Lower leg skin (tissue), 4 donors: Measurements from ENCODE around the gene PDGFA. TPM values are rescaled to one million over a fixed set of nuclear protein-coding genes. Genes with fewer than 3 reads are reported as not detected.

Experiments
- DNase-seq, 2 donors: peaks; one replicate each; pipeline ENCODE4 v3.0.0-alpha.2; 2019; ENCODE audit warnings: low spot score in 2 of 2
- H3K4me3 ChIP-seq: fragments of 200-600 bp; sonication (generic); 2 replicates; pipeline ENCODE4 v1.5.1; 2017; ENCODE audit warnings: mild to moderate bottlenecking, low read depth; ENCODE audit not compliant: poor library complexity, severe bottlenecking
- POLR2A ChIP-seq, 2 donors: fragments of 450-650 bp; IDR thresholded peaks; one replicate each; pipeline ENCODE4 v1.6.1; 2016 to 2017; ENCODE audit warnings: antibody characterized with exemption in 2 of 2, mild to moderate bottlenecking in 1 of 2, moderate library complexity in 1 of 2
- WGBS, 2 donors: methylation state at CpG; one replicate each; pipeline ENCODE4 v1.1.5; 2018; 5-methylcytosine and 5-hydroxymethylcytosine counted together
- intact Hi-C: fragments of 100-400 bp; cut with DNase I; formaldehyde crosslinking; loops from one replicate; pipeline ENCODE4 v1.15.0; 2023; ENCODE audit warnings: low total_unique reads
- total RNA-seq, 4 donors: library from RNA; depleted of rRNA; stranded (reverse); fragments of >200 nt; gene quantifications; one replicate each; pipeline ENCODE4 v1.1.0, GENCODE V29; 2016
- TF ChIP-seq, protein P1 (sequence below), 3 donors: fragments of 450-650 bp; IDR thresholded peaks; one replicate each; pipeline ENCODE4 v1.5.1; 2016; ENCODE audit warnings: antibody characterized with exemption in 3 of 3, mild to moderate bottlenecking in 3 of 3, moderate library complexity in 2 of 3

PDGFA gene
- total RNA-seq, 4 donors from 2014 or later = 13.0 to 27.0 (median 20.5) TPM

DNA sequence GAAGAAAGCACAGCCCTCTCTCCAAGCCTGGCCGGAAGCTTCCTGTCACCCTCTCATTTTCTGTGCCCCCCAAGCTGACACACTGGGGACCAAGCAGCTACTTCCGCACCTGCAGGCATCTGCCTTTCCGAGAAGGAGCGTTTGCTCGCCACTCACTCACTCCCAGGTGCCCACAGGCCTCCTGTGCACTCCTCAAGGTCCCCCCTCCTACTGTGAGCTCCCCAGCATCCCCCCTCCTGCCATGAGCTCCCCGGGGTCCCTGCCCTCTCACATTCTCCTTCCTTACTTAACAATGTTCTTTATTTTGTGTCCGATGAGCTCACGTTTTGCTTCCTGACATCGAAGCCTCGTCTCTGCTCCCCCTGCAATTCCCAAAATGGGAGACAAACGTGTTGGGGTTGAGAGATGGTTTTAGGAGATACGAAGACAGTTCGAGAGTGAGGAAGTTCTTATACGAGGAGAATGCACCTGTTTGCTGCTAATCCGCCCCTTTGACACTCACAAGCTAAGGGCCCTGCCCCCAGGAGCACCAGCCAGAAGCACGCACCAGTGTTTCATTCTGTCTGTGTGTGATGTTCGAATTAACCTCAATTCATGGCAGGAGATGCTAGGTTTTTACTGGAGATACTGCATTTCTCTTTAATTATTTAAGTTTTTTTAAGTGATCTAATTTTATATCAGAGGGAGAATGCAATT, 70.2 kb downstream of the PDGFA start:
- no peak for DNase-seq
- intact Hi-C loops = no loop called here
- H3K4me3 ChIP-seq = no peak overlapping the region
- TF ChIP-seq, protein P1, sequence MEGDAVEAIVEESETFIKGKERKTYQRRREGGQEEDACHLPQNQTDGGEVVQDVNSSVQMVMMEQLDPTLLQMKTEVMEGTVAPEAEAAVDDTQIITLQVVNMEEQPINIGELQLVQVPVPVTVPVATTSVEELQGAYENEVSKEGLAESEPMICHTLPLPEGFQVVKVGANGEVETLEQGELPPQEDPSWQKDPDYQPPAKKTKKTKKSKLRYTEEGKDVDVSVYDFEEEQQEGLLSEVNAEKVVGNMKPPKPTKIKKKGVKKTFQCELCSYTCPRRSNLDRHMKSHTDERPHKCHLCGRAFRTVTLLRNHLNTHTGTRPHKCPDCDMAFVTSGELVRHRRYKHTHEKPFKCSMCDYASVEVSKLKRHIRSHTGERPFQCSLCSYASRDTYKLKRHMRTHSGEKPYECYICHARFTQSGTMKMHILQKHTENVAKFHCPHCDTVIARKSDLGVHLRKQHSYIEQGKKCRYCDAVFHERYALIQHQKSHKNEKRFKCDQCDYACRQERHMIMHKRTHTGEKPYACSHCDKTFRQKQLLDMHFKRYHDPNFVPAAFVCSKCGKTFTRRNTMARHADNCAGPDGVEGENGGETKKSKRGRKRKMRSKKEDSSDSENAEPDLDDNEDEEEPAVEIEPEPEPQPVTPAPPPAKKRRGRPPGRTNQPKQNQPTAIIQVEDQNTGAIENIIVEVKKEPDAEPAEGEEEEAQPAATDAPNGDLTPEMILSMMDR (IDR thresholded peaks at IDR 0.05) = no peak
- no peak for TF ChIP-seq POLR2A (IDR thresholded peaks at IDR 0.05)
- WGBS, 2 donors = 77 to 78% methylated on average over 17 of the region's 17 CpGs

DNA sequence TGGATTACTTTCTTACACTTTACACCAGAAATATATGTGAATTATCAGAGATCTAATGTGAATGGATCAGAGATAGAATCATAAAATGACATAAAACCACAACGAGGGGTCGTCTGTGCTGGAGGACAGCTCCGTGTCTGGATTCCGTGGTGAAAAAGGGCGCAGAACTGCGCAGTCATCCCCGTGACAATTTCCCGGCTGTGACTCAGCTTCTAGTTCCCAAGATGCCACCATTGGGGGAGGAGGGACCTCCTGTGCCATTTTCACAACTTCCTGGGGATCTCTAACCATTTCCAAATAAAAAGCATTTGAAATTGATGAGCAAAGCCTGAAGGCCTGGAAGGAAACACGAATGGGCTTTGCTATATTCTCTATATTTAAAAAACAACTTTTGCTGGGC, 72.1 kb downstream of the PDGFA start:
- WGBS, 2 donors = 86 to 88% methylated on average over 9 of the region's 9 CpGs
- intact Hi-C loops = no loop called here
- no peak for DNase-seq
- TF ChIP-seq POLR2A (IDR thresholded peaks at IDR 0.05) = no peak
- TF ChIP-seq, protein P1 (IDR thresholded peaks at IDR 0.05) = no peak
- no peak overlapping the region for H3K4me3 ChIP-seq

Other genes starting within 250 kb of the PDGFA start
- not detected for gene FOXL3, start 229.7 kb downstream of the PDGFA start, total RNA-seq
- gene DNAAF5, start 206.9 kb upstream of the PDGFA start, total RNA-seq = 10 to 100 TPM; 19.0 to 25.3 (median 24.1) TPM
- gene PRKAR1B, start 207.4 kb upstream of the PDGFA start, total RNA-seq = 10 to 100 TPM in 3 of 4 donors, 1 to 10 TPM in 1; 7.8 to 16.9 (median 15.0) TPM